CD4-positive, CD25-positive, alpha-beta regulatory T cell (primary cell): ENCODE measurements around the gene MLYCD. TPM values are rescaled to one million over a fixed set of nuclear protein-coding genes. Genes with fewer than 3 reads are reported as not detected.
"Not testable (repeated sequence)": the region's sequence is repeated elsewhere in the genome, so short reads cannot be mapped to it uniquely, and the experiment has no call there.

Experiments
- ATAC-seq, 2 donors: fragments of 150-1000 bp; cut with Tn5 transposase; one replicate each; pipeline ENCODE4 v1.10.0; 2021; ENCODE audit warnings: low read depth in 2 of 2, moderate number of reproducible peaks in 2 of 2, moderate library complexity in 1 of 2
- DNase-seq, 3 donors: peaks; one replicate each; pipeline versions ENCODE4 v3.0.0 to v3.0.0-alpha.2; 2012 to 2022; ENCODE audit warnings: mixed read lengths in 1 of 3
- H3K27ac ChIP-seq: one replicate; pipeline ENCODE4 v1.7.0; 2013; ENCODE audit warnings: mild to moderate bottlenecking, low read length; ENCODE audit not compliant: insufficient read depth, poor library complexity, severe bottlenecking
- H3K27me3 ChIP-seq: one replicate; pipeline ENCODE4 v1.7.0; 2013; ENCODE audit warnings: low read length; ENCODE audit not compliant: control insufficient read depth, insufficient read depth
- H3K36me3 ChIP-seq: one replicate; pipeline ENCODE4 v1.7.0; 2013; ENCODE audit warnings: mild to moderate bottlenecking, low read length, moderate library complexity; ENCODE audit not compliant: control insufficient read depth, insufficient read depth
- H3K4me1 ChIP-seq: 2 replicates; pipeline ENCODE4 v1.7.0; 2013; ENCODE audit warnings: mild to moderate bottlenecking, low read length; ENCODE audit not compliant: insufficient read depth, control insufficient read depth, poor library complexity, severe bottlenecking
- H3K4me3 ChIP-seq: one replicate; pipeline ENCODE4 v1.7.0; 2013; ENCODE audit warnings: low read depth, mild to moderate bottlenecking, low read length, moderate library complexity
- H3K9me3 ChIP-seq, 2 experiments: 1 replicate in 1 of 2; 2 replicates in 1 of 2; pipeline ENCODE4 v1.7.0; 2013; ENCODE audit warnings: low read length in 2 of 2, mild to moderate bottlenecking in 1 of 2, moderate library complexity in 1 of 2; ENCODE audit not compliant: control insufficient read depth in 2 of 2
- H3K27ac Mint-ChIP-seq, 3 donors: one replicate each; pipeline ENCODE4 v1.8.0; 2020 to 2022; ENCODE audit warnings: mild to moderate bottlenecking in 3 of 3, mixed read lengths in 3 of 3, moderate library complexity in 2 of 3
- H3K27me3 Mint-ChIP-seq: one replicate; pipeline ENCODE4 v1.8.0; 2022; ENCODE audit warnings: mild to moderate bottlenecking, mixed read lengths
- H3K36me3 Mint-ChIP-seq: one replicate; pipeline ENCODE4 v1.8.0; 2020; ENCODE audit warnings: mixed read lengths
- H3K4me1 Mint-ChIP-seq, 4 donors: one replicate each; pipeline ENCODE4 v1.8.0; 2020 to 2022; ENCODE audit warnings: mixed read lengths in 4 of 4, mild to moderate bottlenecking in 1 of 4
- H3K4me3 Mint-ChIP-seq, 4 donors: one replicate each; pipeline ENCODE4 v1.8.0; 2020 to 2022; ENCODE audit warnings: mild to moderate bottlenecking in 4 of 4, mixed read lengths in 4 of 4, moderate library complexity in 3 of 4
- H3K9me3 Mint-ChIP-seq, 7 donors: one replicate each; pipeline ENCODE4 v1.8.0; 2020 to 2022; ENCODE audit warnings: mixed read lengths in 7 of 7, mild to moderate bottlenecking in 3 of 7, moderate library complexity in 2 of 7
- polyA plus RNA-seq, 4 donors: library from polyadenylated mRNA; unstranded; fragments of 300-500 nt; fragmentation: Illumina TruSeq; gene quantifications; one replicate each; pipeline ENCODE4 v1.2.3, GENCODE V29; 2021
- total RNA-seq: library from RNA; stranded (reverse); gene quantifications from one replicate; pipeline ENCODE4 v1.2.3, GENCODE V29; 2022

Gene MLYCD
- total and polyA plus RNA-seq, 5 donors from 2014 or later = 1.9 to 6.5 (median 2.4) TPM

DNA sequence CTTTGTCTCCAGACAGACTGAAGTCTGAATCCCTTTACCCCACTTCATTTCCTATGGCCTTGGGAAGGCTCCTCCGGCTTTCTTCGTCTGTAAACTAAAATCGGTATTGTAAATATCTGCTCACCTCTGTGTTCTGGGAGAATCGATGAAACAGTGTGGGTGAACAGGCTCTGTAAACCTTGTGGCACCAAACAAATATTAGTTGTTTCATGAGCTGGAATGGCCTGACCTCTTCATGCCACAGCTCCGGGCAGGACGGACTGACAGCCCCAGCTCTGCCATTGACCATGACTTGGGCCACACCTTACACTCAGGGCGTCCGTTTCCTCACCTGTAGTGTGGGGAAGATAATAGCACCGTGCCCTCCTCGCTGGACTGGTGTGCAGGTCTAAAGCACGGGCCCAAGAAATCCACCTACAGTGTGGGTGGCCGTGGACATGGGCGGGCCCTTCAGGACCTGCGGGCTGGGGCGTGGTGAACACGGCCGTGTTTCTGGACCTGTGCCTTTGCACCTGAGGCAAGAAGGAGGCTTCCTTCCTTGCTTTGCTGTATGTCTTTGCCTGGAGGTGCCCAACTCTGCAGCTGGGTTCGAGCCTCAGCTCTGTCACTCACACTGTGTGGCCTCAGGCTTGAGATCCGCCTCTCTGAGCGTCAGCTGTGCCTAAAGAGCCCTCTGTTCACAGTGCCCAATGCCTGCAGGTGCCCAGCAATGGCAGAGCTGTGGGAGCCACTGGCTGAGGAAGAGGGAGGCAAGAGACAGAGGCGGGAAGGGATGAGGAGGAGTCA lies 48.1 kb downstream of the MLYCD start:
- no peaks in the 10 kb centered on the region for H3K36me3 Mint-ChIP-seq
- Histone ChIP-seq H3K4me3 (no peak overlapping the region), H3K27me3 (no peaks in the 10 kb centered on the region), H3K9me3 (no peaks in the 10 kb centered on the region), H3K36me3 (no peaks in the 10 kb centered on the region), H3K27ac (no peak overlapping the region), H3K4me1 (no peaks in the 10 kb centered on the region)
- H3K27me3 Mint-ChIP-seq = no peaks in the 10 kb centered on the region
- DNase-seq (no peak), ATAC-seq (no peak)
- no peak overlapping the region for H3K4me3 Mint-ChIP-seq
- H3K27ac Mint-ChIP-seq = no peak overlapping the region
- peaks cover 0 to under 1% (median 0%) of the 10 kb centered on the region in 4 donors for H3K4me1 Mint-ChIP-seq
- no peaks in the 10 kb centered on the region for H3K9me3 Mint-ChIP-seq

DNA sequence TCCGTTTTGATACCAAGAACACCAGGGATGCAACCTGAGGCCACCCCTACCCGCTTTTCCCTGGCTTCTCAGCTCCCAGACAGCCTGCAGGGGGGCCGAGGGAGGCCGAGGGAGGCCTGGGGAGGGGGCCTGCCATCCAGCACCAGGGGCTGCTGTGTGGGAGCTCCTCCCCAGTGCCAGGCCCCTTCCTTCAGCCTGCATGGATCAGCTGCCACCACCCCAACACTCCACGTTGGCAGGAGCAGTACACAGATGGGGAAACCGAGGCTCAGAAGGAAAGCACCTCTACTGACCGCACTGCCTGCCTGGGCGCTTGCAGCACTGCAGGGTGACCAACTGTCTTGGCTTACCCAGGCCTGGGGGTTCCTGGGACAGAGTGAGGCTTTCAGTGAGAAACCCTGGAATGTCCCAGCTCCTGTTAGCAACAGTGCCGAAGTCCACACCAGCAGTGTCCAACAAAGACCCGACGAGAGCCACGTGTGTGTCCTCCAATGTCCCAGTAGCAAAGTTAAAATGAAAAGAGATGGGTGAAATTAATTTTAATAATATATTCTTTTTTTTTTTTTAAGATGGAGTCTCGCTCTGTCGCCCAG lies 48.8 kb downstream of the MLYCD start:
- H3K9me3 ChIP-seq = no peaks in the 10 kb centered on the region
- Mint-ChIP-seq H3K27ac (no peak overlapping the region), H3K9me3 (no peaks in the 10 kb centered on the region), H3K4me3 (no peak overlapping the region), H3K36me3 (no peaks in the 10 kb centered on the region), H3K4me1 (peaks cover 0 to 4% (median 0%) of the 10 kb centered on the region in 4 donors), H3K27me3 (no peaks in the 10 kb centered on the region)
- ATAC-seq (no peak), DNase-seq (no peak)
- H3K27ac ChIP-seq = no peak overlapping the region
- H3K4me1 ChIP-seq = no peaks in the 10 kb centered on the region
- no peaks in the 10 kb centered on the region for H3K36me3 ChIP-seq
- no peaks in the 10 kb centered on the region for H3K27me3 ChIP-seq
- no peak overlapping the region for H3K4me3 ChIP-seq

DNA sequence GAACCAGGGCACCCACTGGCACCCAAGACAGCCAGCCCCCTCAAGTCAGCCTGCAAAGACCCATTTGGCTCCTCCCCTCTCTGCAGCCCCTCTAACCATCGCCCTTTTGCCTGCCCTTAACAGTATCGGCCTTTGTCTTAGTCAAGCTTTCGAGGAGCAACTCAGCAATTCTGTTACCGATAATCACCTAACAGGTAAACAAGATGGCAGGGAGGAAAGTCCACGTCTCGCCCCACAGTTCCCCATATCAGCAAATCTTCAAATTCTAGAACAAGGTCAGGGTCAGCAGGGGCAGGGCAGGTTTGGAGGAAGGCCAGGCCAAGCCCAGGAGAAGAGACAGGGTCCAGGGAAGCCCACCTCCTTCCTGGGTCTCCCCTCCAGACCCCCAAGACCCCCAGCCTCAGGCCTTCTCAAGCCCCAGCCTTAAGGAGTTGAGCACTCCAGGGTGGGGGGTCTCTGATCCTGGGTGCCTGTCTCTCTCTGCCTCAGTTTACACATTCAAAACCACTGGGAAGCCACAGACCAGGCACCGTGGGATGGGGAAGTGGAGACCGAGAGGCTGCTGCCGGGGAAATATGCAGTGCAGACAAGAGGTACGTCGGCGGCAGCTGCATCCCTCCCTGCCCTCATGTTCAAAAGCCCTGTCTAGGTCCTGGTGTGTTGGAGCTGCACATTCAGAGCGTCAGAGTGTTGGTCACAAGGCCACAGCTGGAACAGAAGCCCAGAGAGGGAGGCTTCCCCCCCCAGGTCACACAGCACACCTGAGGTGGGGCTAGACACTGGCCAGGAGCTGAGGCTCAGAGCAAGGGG lies 50.2 kb downstream of the MLYCD start:
- Mint-ChIP-seq H3K9me3 (no peaks in the 10 kb centered on the region), H3K27ac (no peak overlapping the region), H3K4me1 (peaks cover 0 to 10% (median under 1%) of the 10 kb centered on the region in 4 donors), H3K36me3 (no peaks in the 10 kb centered on the region), H3K4me3 (peak overlapping the region in 1 of 4 donors; percentile 32), H3K27me3 (no peaks in the 10 kb centered on the region)
- Histone ChIP-seq H3K4me3 (no peak overlapping the region), H3K9me3 (no peaks in the 10 kb centered on the region), H3K36me3 (no peaks in the 10 kb centered on the region), H3K27me3 (no peaks in the 10 kb centered on the region), H3K4me1 (peaks cover 12% of the 10 kb centered on the region), H3K27ac (no peak overlapping the region)
- ATAC-seq = no peak
- no peak for DNase-seq

DNA sequence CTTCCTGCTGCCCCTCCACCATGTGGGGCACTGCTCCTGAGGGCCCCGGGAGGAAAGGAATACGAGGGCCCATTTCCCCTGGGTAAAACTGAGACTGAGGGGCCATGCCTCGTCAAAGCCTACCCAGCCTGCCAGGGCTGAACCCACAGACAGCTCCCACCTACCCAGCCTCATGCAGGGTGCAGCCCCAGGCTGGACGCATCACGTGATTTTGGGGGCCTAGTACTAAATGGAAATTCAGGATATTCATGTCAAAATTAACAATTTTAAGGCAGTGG lies 50.7 kb downstream of the MLYCD start:
- peaks cover 16% of the 10 kb centered on the region for H3K4me1 ChIP-seq
- no peaks in the 10 kb centered on the region for H3K27me3 Mint-ChIP-seq
- H3K36me3 Mint-ChIP-seq = no peaks in the 10 kb centered on the region
- no peak overlapping the region for H3K4me3 Mint-ChIP-seq
- H3K27me3 ChIP-seq = no peaks in the 10 kb centered on the region
- no peaks in the 10 kb centered on the region for H3K9me3 ChIP-seq
- no peak overlapping the region for H3K27ac Mint-ChIP-seq
- DNase-seq = no peak
- H3K4me1 Mint-ChIP-seq = peaks cover 0 to 15% (median 2%) of the 10 kb centered on the region in 4 donors
- H3K27ac ChIP-seq = no peak overlapping the region
- H3K36me3 ChIP-seq = no peaks in the 10 kb centered on the region
- no peak overlapping the region for H3K4me3 ChIP-seq
- H3K9me3 Mint-ChIP-seq = no peaks in the 10 kb centered on the region
- no peak for ATAC-seq

DNA sequence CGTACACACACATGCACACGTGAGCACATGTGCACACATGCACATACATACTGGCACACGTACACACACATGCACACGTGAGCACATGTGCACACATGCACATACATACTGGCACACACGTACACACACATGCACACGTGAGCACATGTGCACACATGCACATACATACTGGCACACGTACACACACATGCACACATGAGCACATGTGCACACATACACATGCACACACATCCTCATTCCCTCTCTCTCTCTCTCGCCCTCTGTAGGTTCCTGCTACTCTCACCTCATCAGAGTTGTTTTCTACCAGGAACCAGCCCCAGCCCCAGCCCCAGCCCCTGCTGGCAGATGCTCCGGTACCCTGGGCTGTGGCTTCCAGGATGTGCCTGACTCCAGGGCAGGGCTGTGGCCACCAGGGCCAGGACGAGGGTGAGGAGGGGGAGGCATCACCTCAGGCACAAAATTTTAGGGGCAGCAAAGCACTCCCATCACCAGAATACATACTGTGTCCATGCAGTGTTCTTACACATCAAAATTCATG lies 52.0 kb downstream of the MLYCD start:
- H3K27me3 ChIP-seq, H3K9me3 Mint-ChIP-seq, H3K36me3 Mint-ChIP-seq, H3K4me3 Mint-ChIP-seq, H3K27me3 Mint-ChIP-seq, H3K9me3 ChIP-seq, ATAC-seq, H3K4me3 ChIP-seq, DNase-seq, H3K27ac ChIP-seq, H3K36me3 ChIP-seq, H3K27ac Mint-ChIP-seq: not testable (repeated sequence)
- H3K4me1 Mint-ChIP-seq = peaks cover 0 to 15% (median 2%) of the 10 kb centered on the region in 4 donors
- peaks cover 16% of the 10 kb centered on the region for H3K4me1 ChIP-seq

DNA sequence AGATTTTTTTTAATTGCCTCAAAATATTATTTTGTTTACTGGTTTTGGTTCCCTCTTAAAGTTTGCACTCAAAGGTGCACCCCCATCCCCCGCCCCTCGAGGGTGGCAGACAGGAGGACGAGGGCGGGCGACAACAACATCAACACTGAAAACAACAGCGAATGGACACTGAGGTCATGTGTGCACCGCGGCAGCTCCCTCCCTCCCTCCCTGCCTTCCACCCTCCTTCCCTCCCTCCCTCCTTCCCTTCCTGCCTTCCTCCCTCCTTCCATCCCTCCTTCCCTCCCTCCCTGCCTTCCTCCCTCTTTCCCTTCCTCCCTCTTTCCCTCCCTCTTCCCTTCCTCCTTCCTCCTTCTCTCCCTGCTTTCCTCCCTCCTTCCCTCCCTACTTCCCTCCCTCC lies 52.6 kb downstream of the MLYCD start:
- Histone ChIP-seq H3K4me1 (peaks cover 16% of the 10 kb centered on the region), H3K27me3 (no peaks in the 10 kb centered on the region), H3K9me3 (no peaks in the 10 kb centered on the region), H3K36me3 (no peaks in the 10 kb centered on the region), H3K27ac (no peak overlapping the region), H3K4me3 (no peak overlapping the region)
- no peaks in the 10 kb centered on the region for H3K36me3 Mint-ChIP-seq
- DNase-seq (no peak), ATAC-seq (no peak)
- H3K27ac Mint-ChIP-seq = peak overlapping the region in 1 of 3 donors; percentile 38
- no peaks in the 10 kb centered on the region for H3K27me3 Mint-ChIP-seq
- no peak overlapping the region for H3K4me3 Mint-ChIP-seq
- H3K4me1 Mint-ChIP-seq = peaks cover 0 to 15% (median 2%) of the 10 kb centered on the region in 4 donors
- no peaks in the 10 kb centered on the region for H3K9me3 Mint-ChIP-seq

DNA sequence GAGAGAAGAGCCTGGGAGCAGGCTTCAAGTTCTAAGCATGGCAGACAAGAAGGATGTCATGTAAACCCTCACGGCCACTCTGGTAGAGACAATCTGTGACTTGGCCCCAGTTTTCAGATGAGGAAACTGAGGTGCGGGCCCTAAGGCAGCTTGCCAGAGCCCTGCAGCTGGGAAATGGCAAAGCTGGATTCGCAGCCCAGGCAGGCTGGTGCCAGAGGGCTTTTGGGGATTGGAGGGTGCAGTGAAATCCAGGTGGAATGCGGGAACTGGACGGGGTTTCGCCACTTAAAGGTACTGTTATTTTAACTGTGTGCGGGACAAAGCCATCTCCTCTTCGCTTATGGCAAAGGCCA lies 53.6 kb downstream of the MLYCD start:
- H3K27me3 Mint-ChIP-seq = no peaks in the 10 kb centered on the region
- no peaks in the 10 kb centered on the region for H3K36me3 ChIP-seq
- no peaks in the 10 kb centered on the region for H3K9me3 ChIP-seq
- H3K27ac ChIP-seq = no peak overlapping the region
- no peak overlapping the region for H3K27ac Mint-ChIP-seq
- no peak for ATAC-seq
- H3K9me3 Mint-ChIP-seq = no peaks in the 10 kb centered on the region
- H3K27me3 ChIP-seq = no peaks in the 10 kb centered on the region
- DNase-seq = no peak
- peaks cover 0 to 18% (median 2%) of the 10 kb centered on the region in 4 donors for H3K4me1 Mint-ChIP-seq
- H3K36me3 Mint-ChIP-seq = no peaks in the 10 kb centered on the region
- H3K4me3 ChIP-seq = no peak overlapping the region
- no peak overlapping the region for H3K4me3 Mint-ChIP-seq
- H3K4me1 ChIP-seq = peaks cover 16% of the 10 kb centered on the region
